ENCODE results near the gene IFI16.
"Not testable (repeated sequence)": the region's sequence is repeated elsewhere in the genome, so short reads cannot be mapped to it uniquely, and the experiment has no call there.

IFI16 gene

GRCh38 chr1:159030311-159030710, 20.6 kb downstream of the IFI16 start:
- H3K27me3 ChIP-seq (ENCODE audit: control insufficient read depth, insufficient read depth, low read length), result no peaks in the 10 kb centered on the region
- no peaks in the 10 kb centered on the region for H3K4me1 ChIP-seq (ENCODE audit: control insufficient read depth, low read depth, low read length)
- H3K36me3 ChIP-seq (ENCODE audit: control insufficient read depth, low read depth, low read length), result no peaks in the 10 kb centered on the region
- no peak overlapping the region for H3K4me3 ChIP-seq (ENCODE audit: low read length)
- no peak overlapping the region for H3K9ac ChIP-seq (ENCODE audit: low read length)
- no peaks in the 10 kb centered on the region for H3K9me3 ChIP-seq (ENCODE audit: control insufficient read depth, low read depth, low read length)
- no peak overlapping the region for H3K27ac ChIP-seq (ENCODE audit: low read length)

GRCh38 chr1:159030877-159031447, 21.3 kb downstream of the IFI16 start:
- Histone ChIP-seq H3K9me3 (ENCODE audit: control insufficient read depth, low read depth, low read length) (no peaks in the 10 kb centered on the region), H3K9ac (ENCODE audit: low read length) (no peak overlapping the region), H3K27ac (ENCODE audit: low read length) (no peak overlapping the region), H3K4me3 (ENCODE audit: low read length) (no peak overlapping the region), H3K4me1 (ENCODE audit: control insufficient read depth, low read depth, low read length) (no peaks in the 10 kb centered on the region), H3K27me3 (ENCODE audit: control insufficient read depth, insufficient read depth, low read length) (no peaks in the 10 kb centered on the region), H3K36me3 (ENCODE audit: control insufficient read depth, low read depth, low read length) (no peaks in the 10 kb centered on the region)

- Histone ChIP-seq H3K36me3 (ENCODE audit: control insufficient read depth, low read depth, low read length) (no peaks in the 10 kb centered on the region), H3K4me1 (ENCODE audit: control insufficient read depth, low read depth, low read length) (no peaks in the 10 kb centered on the region), H3K4me3 (ENCODE audit: low read length) (no peak overlapping the region), H3K9me3 (ENCODE audit: control insufficient read depth, low read depth, low read length) (no peaks in the 10 kb centered on the region), H3K27ac (ENCODE audit: low read length) (no peak overlapping the region), H3K9ac (ENCODE audit: low read length) (no peak overlapping the region), H3K27me3 (ENCODE audit: control insufficient read depth, insufficient read depth, low read length) (no peaks in the 10 kb centered on the region)
Measured at GRCh38 chr1:159040206-159040605, 30.5 kb downstream of the IFI16 start.

- H3K27ac ChIP-seq (ENCODE audit: low read length), result no peak overlapping the region
- H3K9ac ChIP-seq (ENCODE audit: low read length), result no peak overlapping the region
- H3K4me3 ChIP-seq (ENCODE audit: low read length), result no peak overlapping the region
- H3K27me3 ChIP-seq (ENCODE audit: control insufficient read depth, insufficient read depth, low read length), result no peaks in the 10 kb centered on the region
- H3K36me3 ChIP-seq (ENCODE audit: control insufficient read depth, low read depth, low read length), result no peaks in the 10 kb centered on the region
- H3K9me3 ChIP-seq (ENCODE audit: control insufficient read depth, low read depth, low read length), result no peaks in the 10 kb centered on the region
- H3K4me1 ChIP-seq (ENCODE audit: control insufficient read depth, low read depth, low read length), result no peaks in the 10 kb centered on the region
Measured at GRCh38 chr1:159040893-159041724, 31.4 kb downstream of the IFI16 start.

- not testable (repeated sequence) for H3K36me3 ChIP-seq (ENCODE audit: control insufficient read depth, low read depth, low read length); H3K9me3 ChIP-seq (ENCODE audit: control insufficient read depth, low read depth, low read length); H3K9ac ChIP-seq (ENCODE audit: low read length); H3K4me3 ChIP-seq (ENCODE audit: low read length); H3K27ac ChIP-seq (ENCODE audit: low read length); H3K27me3 ChIP-seq (ENCODE audit: control insufficient read depth, insufficient read depth, low read length); H3K4me1 ChIP-seq (ENCODE audit: control insufficient read depth, low read depth, low read length)
Measured at GRCh38 chr1:159046486-159046885, 36.8 kb downstream of the IFI16 start.

GRCh38 chr1:159051436-159051835, 41.7 kb downstream of the IFI16 start:
- Histone ChIP-seq H3K4me3 (ENCODE audit: low read length) (no peak overlapping the region), H3K27me3 (ENCODE audit: control insufficient read depth, insufficient read depth, low read length) (no peaks in the 10 kb centered on the region), H3K27ac (ENCODE audit: low read length) (no peak overlapping the region), H3K9me3 (ENCODE audit: control insufficient read depth, low read depth, low read length) (no peaks in the 10 kb centered on the region), H3K4me1 (ENCODE audit: control insufficient read depth, low read depth, low read length) (peaks cover 3% of the 10 kb centered on the region), H3K36me3 (ENCODE audit: control insufficient read depth, low read depth, low read length) (no peaks in the 10 kb centered on the region), H3K9ac (ENCODE audit: low read length) (no peak overlapping the region)

GRCh38 chr1:159054427-159054826, 44.7 kb downstream of the IFI16 start:
- H3K4me1 ChIP-seq (ENCODE audit: control insufficient read depth, low read depth, low read length), result peaks cover 3% of the 10 kb centered on the region
- no peaks in the 10 kb centered on the region for H3K36me3 ChIP-seq (ENCODE audit: control insufficient read depth, low read depth, low read length)
- no peaks in the 10 kb centered on the region for H3K9me3 ChIP-seq (ENCODE audit: control insufficient read depth, low read depth, low read length)
- no peaks in the 10 kb centered on the region for H3K27me3 ChIP-seq (ENCODE audit: control insufficient read depth, insufficient read depth, low read length)
- no peak overlapping the region for H3K27ac ChIP-seq (ENCODE audit: low read length)
- H3K9ac ChIP-seq (ENCODE audit: low read length), result no peak overlapping the region
- no peak overlapping the region for H3K4me3 ChIP-seq (ENCODE audit: low read length)

GRCh38 chr1:159055181-159055641, 45.5 kb downstream of the IFI16 start:
- Histone ChIP-seq H3K4me3 (ENCODE audit: low read length) (no peak overlapping the region), H3K27ac (ENCODE audit: low read length) (no peak overlapping the region), H3K9ac (ENCODE audit: low read length) (no peak overlapping the region), H3K9me3 (ENCODE audit: control insufficient read depth, low read depth, low read length) (no peaks in the 10 kb centered on the region), H3K27me3 (ENCODE audit: control insufficient read depth, insufficient read depth, low read length) (no peaks in the 10 kb centered on the region), H3K4me1 (ENCODE audit: control insufficient read depth, low read depth, low read length) (peaks cover 3% of the 10 kb centered on the region), H3K36me3 (ENCODE audit: control insufficient read depth, low read depth, low read length) (no peaks in the 10 kb centered on the region)

- peaks cover 3% of the 10 kb centered on the region for H3K4me1 ChIP-seq (ENCODE audit: control insufficient read depth, low read depth, low read length)
- H3K4me3 ChIP-seq (ENCODE audit: low read length), result no peak overlapping the region
- H3K27ac ChIP-seq (ENCODE audit: low read length), result no peak overlapping the region
- no peak overlapping the region for H3K9ac ChIP-seq (ENCODE audit: low read length)
- H3K9me3 ChIP-seq (ENCODE audit: control insufficient read depth, low read depth, low read length), result no peaks in the 10 kb centered on the region
- no peaks in the 10 kb centered on the region for H3K36me3 ChIP-seq (ENCODE audit: control insufficient read depth, low read depth, low read length)
- H3K27me3 ChIP-seq (ENCODE audit: control insufficient read depth, insufficient read depth, low read length), result no peaks in the 10 kb centered on the region
Measured at GRCh38 chr1:159056069-159056698, 46.5 kb downstream of the IFI16 start.

GRCh38 chr1:159058751-159059150, 49.0 kb downstream of the IFI16 start:
- Histone ChIP-seq H3K4me3 (ENCODE audit: low read length) (no peak overlapping the region), H3K36me3 (ENCODE audit: control insufficient read depth, low read depth, low read length) (no peaks in the 10 kb centered on the region), H3K4me1 (ENCODE audit: control insufficient read depth, low read depth, low read length) (peaks cover 3% of the 10 kb centered on the region), H3K9ac (ENCODE audit: low read length) (no peak overlapping the region), H3K9me3 (ENCODE audit: control insufficient read depth, low read depth, low read length) (no peaks in the 10 kb centered on the region), H3K27ac (ENCODE audit: low read length) (no peak overlapping the region), H3K27me3 (ENCODE audit: control insufficient read depth, insufficient read depth, low read length) (no peaks in the 10 kb centered on the region)

- no peak overlapping the region for H3K4me3 ChIP-seq (ENCODE audit: low read length)
- no peaks in the 10 kb centered on the region for H3K36me3 ChIP-seq (ENCODE audit: control insufficient read depth, low read depth, low read length)
- H3K27ac ChIP-seq (ENCODE audit: low read length), result no peak overlapping the region
- peaks cover 4% of the 10 kb centered on the region for H3K4me1 ChIP-seq (ENCODE audit: control insufficient read depth, low read depth, low read length)
- no peaks in the 10 kb centered on the region for H3K9me3 ChIP-seq (ENCODE audit: control insufficient read depth, low read depth, low read length)
- H3K9ac ChIP-seq (ENCODE audit: low read length), result no peak overlapping the region
- no peaks in the 10 kb centered on the region for H3K27me3 ChIP-seq (ENCODE audit: control insufficient read depth, insufficient read depth, low read length)
Measured at GRCh38 chr1:159065106-159065505, 55.4 kb downstream of the IFI16 start.

All from iPS-18a (cell line).